DND-41 (cell line): ENCODE results near the gene SYNGR3.

ENCODE experiments used
- CTCF ChIP-seq: IDR thresholded peaks from 2 replicates; pipeline ENCODE4 v1.5.1; 2012; ENCODE audit warnings: borderline replicate concordance, low read length, moderate library complexity, mild to moderate bottlenecking; ENCODE audit not compliant: poor library complexity, severe bottlenecking; ENCODE audit errors: extremely low read depth
- EZH2 ChIP-seq: IDR thresholded peaks from 3 replicates; pipeline ENCODE4 v1.6.1; 2012; ENCODE audit warnings: borderline replicate concordance, low read depth, mild to moderate bottlenecking, moderate library complexity, low read length, inconsistent platforms; ENCODE audit not compliant: severe bottlenecking

GRCh38 chr16:2006317-2006716 is 16.5 kb downstream of the SYNGR3 start:
- TF ChIP-seq CTCF (no peak), EZH2 (no peak)
